ENCODE data around the gene AKAP12.

Gene AKAP12

GRCh38 chr6:151240036-151240685 lies 394 bp downstream of the AKAP12 start:
- peak; percentile 41 to 48 for DNase-seq

- DNase-seq = peak; percentile 21 to 29
Measured at GRCh38 chr6:151240791-151241642, 1.2 kb downstream of the AKAP12 start.

GRCh38 chr6:151241853-151242252 lies 2.1 kb downstream of the AKAP12 start:
- no peak for DNase-seq

- DNase-seq = no peak
Measured at GRCh38 chr6:151242420-151242861, 2.7 kb downstream of the AKAP12 start.

- DNase-seq = no peak
Measured at GRCh38 chr6:151243481-151243880, 3.7 kb downstream of the AKAP12 start.

GRCh38 chr6:151247490-151247889 lies 7.7 kb downstream of the AKAP12 start:
- no peak for DNase-seq

GRCh38 chr6:151248295-151248694 lies 8.5 kb downstream of the AKAP12 start:
- DNase-seq = no peak

GRCh38 chr6:151252634-151253033 lies 12.9 kb downstream of the AKAP12 start:
- DNase-seq = no peak

- DNase-seq = no peak
Measured at GRCh38 chr6:151254451-151255081, 14.8 kb downstream of the AKAP12 start.

GRCh38 chr6:151255811-151256210 lies 16.0 kb downstream of the AKAP12 start:
- DNase-seq = no peak

- DNase-seq = no peak
Measured at GRCh38 chr6:151257985-151258445, 18.2 kb downstream of the AKAP12 start.

- DNase-seq = no peak
Measured at GRCh38 chr6:151260205-151260604, 20.4 kb downstream of the AKAP12 start.

GRCh38 chr6:151263035-151263434 lies 23.3 kb downstream of the AKAP12 start:
- DNase-seq = no peak

- no peak for DNase-seq
Measured at GRCh38 chr6:151263967-151264366, 24.2 kb downstream of the AKAP12 start.

- no peak for DNase-seq
Measured at GRCh38 chr6:151265282-151265681, 25.5 kb downstream of the AKAP12 start.

- no peak for DNase-seq
Measured at GRCh38 chr6:151269321-151269995, 29.7 kb downstream of the AKAP12 start.

GRCh38 chr6:151275121-151275520 lies 35.4 kb downstream of the AKAP12 start:
- DNase-seq = no peak

- no peak for DNase-seq
Measured at GRCh38 chr6:151275566-151275965, 35.8 kb downstream of the AKAP12 start.

- DNase-seq = no peak
Measured at GRCh38 chr6:151276112-151276740, 36.5 kb downstream of the AKAP12 start.

- DNase-seq = no peak
Measured at GRCh38 chr6:151279891-151280290, 40.1 kb downstream of the AKAP12 start.

GRCh38 chr6:151280859-151281258 lies 41.1 kb downstream of the AKAP12 start:
- no peak for DNase-seq

GRCh38 chr6:151284012-151284411 lies 44.2 kb downstream of the AKAP12 start:
- no peak for DNase-seq

All from hippocampal formation (tissue), 2 donors.